AG09309 (cell line): ENCODE data around the gene PCYT1A.

Experiments used
- DNase-seq: peaks from one replicate; pipeline ENCODE4 v3.0.0-alpha.2; 2010; ENCODE audit warnings: low read depth
- H3K4me3 ChIP-seq: 2 replicates; pipeline ENCODE4 v1.5.1; 2011; ENCODE audit warnings: mild to moderate bottlenecking, low read depth, low read length, moderate library complexity; ENCODE audit not compliant: control insufficient read depth
- TF ChIP-seq, protein P1 (sequence below): IDR thresholded peaks from 2 replicates; pipeline ENCODE4 v1.5.1; 2011; ENCODE audit warnings: mild to moderate bottlenecking, low read depth, low read length, inconsistent platforms; ENCODE audit not compliant: insufficient read depth, control insufficient read depth; ENCODE audit errors: missing control alignments

Gene PCYT1A

DNA sequence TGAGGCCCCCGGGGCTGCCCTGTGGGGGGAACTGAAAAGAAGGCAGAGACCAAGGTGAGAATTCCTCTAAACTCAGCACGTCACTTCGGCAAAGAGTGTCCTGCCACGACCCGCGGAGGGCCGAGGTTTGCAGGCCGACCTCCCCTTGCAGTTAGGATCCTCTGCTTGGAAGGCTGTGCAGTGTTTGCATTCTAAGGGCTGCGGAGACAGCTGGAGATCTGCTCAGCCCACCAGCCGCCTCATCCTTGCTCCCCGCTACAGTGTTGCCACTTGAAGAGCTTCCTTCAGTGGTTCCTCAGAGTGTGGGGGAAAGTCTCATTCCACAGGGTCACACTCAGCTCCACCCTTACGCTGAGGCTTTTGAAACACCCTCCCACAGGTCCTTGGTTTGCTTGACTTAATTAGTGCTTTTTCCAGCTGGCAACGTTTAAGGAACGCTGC is 60.4 kb downstream of the PCYT1A start:
- DNase-seq, result no peak
- TF ChIP-seq, protein P1, sequence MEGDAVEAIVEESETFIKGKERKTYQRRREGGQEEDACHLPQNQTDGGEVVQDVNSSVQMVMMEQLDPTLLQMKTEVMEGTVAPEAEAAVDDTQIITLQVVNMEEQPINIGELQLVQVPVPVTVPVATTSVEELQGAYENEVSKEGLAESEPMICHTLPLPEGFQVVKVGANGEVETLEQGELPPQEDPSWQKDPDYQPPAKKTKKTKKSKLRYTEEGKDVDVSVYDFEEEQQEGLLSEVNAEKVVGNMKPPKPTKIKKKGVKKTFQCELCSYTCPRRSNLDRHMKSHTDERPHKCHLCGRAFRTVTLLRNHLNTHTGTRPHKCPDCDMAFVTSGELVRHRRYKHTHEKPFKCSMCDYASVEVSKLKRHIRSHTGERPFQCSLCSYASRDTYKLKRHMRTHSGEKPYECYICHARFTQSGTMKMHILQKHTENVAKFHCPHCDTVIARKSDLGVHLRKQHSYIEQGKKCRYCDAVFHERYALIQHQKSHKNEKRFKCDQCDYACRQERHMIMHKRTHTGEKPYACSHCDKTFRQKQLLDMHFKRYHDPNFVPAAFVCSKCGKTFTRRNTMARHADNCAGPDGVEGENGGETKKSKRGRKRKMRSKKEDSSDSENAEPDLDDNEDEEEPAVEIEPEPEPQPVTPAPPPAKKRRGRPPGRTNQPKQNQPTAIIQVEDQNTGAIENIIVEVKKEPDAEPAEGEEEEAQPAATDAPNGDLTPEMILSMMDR, result no peak
- H3K4me3 ChIP-seq, result no peak overlapping the region

DNA sequence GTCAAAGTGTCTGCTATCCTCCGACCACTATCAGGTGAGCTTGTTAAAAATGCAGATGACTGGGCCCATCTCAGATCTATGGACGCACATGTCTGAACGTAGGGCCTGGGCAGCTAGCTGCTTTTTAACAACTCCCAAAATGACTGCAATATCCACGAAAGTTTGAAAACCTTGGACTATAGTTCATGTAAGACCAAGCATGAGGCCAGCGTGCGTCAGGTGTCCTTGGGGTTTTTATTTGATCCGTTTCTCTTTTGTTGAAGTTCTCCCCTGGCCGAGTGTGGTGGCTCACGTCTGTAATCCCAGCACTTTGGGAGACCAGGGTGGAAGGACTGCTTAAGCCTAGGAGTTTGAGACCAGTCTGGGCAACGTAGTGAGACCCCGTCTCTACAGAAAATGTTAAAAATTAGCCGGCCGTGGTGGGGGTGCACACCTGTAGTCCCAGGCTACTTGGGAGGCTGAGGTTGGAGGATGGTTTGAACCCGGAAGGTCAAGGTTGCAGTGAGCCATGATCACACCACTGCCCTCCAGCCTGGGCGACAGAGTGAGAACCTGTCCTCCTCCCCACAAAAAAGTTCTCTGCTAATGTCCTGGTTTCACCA is 61.7 kb downstream of the PCYT1A start:
- DNase-seq, result no peak
- no peak overlapping the region for H3K4me3 ChIP-seq
- TF ChIP-seq, protein P1, result no peak

DNA sequence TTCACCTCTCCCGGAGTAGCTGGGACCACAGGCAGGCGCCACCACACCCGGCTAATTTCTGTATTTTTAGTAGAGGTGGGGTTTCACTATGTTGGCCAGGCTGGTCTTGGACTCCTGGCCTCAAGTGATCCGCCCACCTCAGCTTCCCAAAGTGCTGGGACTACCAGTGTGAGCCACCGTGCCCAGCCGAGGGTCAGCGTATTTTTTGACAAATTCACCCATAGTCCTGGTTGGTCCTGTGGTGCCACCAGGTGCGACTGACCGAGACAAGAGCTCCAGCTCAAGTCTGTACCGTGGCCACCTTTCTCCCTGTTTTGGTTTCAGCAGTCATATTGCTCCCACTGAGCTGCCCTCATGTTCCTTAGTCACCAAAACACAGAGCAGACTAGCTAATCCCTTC is 62.4 kb downstream of the PCYT1A start:
- H3K4me3 ChIP-seq, result no peak overlapping the region
- DNase-seq, result no peak
- TF ChIP-seq, protein P1, result no peak

DNA sequence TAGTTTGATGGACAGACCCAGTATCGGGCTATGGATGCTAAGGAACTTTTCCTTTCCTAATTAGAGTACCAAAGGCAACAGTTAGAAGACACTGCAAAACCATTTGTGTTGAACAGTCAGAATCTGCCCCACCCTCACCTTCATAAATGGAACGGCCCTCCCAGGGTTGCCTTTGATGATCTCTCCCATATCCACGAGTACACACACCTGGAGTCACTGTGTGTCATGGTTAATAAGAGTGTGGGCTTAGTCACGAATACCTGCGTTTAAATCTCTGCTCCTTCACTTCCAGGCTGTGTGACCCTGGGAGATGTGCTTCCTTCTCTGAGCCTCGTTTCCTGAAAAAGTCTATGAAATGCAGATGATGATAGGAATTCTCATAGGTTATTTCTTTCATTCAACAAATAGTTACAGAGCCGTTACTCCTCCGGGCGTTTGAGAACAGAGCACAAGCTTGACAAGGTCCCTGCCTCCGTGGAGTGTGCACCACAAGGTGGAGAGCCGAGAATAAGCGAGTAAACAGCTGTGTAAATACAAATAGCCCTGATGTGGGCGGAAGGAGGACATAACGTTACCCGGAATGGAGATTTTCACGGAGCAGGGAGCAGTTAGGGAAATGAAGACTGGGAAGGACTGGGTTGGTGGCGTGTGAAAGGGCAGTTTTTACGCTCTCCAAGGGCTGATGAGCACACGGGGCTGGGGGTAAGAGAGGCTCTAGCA is 64.5 kb downstream of the PCYT1A start:
- no peak overlapping the region for H3K4me3 ChIP-seq
- no peak for DNase-seq
- TF ChIP-seq, protein P1, result no peak

DNA sequence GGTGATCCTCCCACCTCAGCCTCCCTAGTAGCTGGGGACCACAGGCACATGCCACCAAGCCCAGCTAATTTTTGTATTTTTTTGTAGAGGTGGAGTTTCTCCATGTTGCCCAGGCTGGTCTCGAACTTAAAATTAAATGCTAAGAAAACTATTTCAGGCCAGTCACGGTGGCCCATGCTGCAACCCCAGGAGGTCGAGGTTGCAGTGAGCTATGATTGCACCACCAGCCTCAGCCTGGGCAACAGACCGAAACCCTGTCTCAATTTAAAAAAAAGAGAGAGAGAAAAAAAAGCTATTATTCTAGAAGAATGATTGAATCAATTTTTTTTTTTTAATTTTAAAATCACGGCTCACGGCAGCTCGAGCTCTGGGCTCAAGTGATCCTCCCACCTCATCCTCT is 66.5 kb downstream of the PCYT1A start:
- TF ChIP-seq, protein P1, result no peak
- no peak overlapping the region for H3K4me3 ChIP-seq
- DNase-seq, result no peak

DNA sequence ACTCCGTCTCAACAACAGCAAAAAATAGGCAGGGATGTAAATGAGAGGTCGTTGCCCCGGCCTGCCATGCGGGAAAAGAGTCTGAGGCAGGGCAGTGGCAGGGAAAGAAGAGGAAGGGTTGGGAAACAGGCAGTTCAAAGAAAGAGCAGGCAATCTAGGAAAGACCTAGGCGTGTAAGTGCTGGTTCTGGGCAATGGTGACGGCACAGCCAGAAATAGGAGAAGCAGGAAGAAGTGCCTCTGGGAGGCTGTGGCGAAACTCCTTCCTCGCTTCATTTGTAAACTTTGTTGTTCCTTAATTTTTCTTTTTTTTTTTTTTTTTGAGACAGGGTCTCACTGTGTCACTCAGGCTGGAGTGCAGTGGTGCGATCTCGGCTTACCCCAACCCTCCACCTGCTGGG is 66.9 kb downstream of the PCYT1A start:
- TF ChIP-seq, protein P1, result no peak
- no peak for DNase-seq
- no peak overlapping the region for H3K4me3 ChIP-seq

DNA sequence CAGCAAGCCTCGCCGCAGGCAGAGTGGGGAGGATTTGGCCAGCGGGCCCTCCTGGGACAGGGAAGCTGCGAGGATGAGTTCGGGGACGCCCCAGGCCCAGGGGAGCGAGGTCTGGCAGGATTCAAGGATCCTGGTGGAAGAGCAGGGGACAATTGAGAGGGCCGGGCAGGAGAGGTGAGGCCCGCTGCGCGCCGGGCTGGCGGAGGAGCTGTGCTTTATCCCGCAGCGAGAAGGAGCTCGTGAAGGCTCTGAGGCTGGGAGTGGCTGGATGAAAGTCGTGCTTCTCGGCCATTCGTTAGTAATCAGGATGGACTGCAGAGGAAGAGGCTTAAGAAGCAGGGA is 67.6 kb downstream of the PCYT1A start:
- no peak overlapping the region for H3K4me3 ChIP-seq
- DNase-seq, result no peak
- TF ChIP-seq, protein P1, result no peak
